Ishikawa (cell line): ENCODE results near the gene PDE1C.

ENCODE experiments used
- CEBPB ChIP-seq: IDR thresholded peaks from 2 replicates; pipeline ENCODE4 v1.6.1; 2012
- CREB1 ChIP-seq: IDR thresholded peaks from 2 replicates; pipeline ENCODE4 v1.6.1; 2012; ENCODE audit warnings: low read depth
- EGR1 ChIP-seq: IDR thresholded peaks from 2 replicates; pipeline ENCODE4 v1.6.1; 2012
- EP300 ChIP-seq: IDR thresholded peaks from 2 replicates; pipeline ENCODE4 v1.6.1; 2012; ENCODE audit warnings: borderline replicate concordance
- FOXM1 ChIP-seq: IDR thresholded peaks from 2 replicates; pipeline ENCODE4 v1.6.1; 2012; ENCODE audit warnings: low read depth, borderline replicate concordance
- MAX ChIP-seq: IDR thresholded peaks from 2 replicates; pipeline ENCODE4 v1.6.1; 2012
- NFIC ChIP-seq: IDR thresholded peaks from 2 replicates; pipeline ENCODE4 v1.6.1; 2012
- RAD21 ChIP-seq: IDR thresholded peaks from 2 replicates; pipeline ENCODE4 v1.6.1; 2012; ENCODE audit warnings: low read depth
- REST ChIP-seq: IDR thresholded peaks from 2 replicates; pipeline ENCODE4 v1.6.1; 2012; ENCODE audit warnings: low read depth, mild to moderate bottlenecking
- TAF1 ChIP-seq: IDR thresholded peaks from 2 replicates; pipeline ENCODE4 v1.6.1; 2012; ENCODE audit warnings: low read depth, mild to moderate bottlenecking
- TCF12 ChIP-seq: IDR thresholded peaks from 2 replicates; pipeline ENCODE4 v1.6.1; 2012; ENCODE audit warnings: low read depth
- TEAD4 ChIP-seq: IDR thresholded peaks from 2 replicates; pipeline ENCODE4 v1.6.1; 2012
- USF1 ChIP-seq: IDR thresholded peaks from 2 replicates; pipeline ENCODE4 v1.6.1; 2012
- YY1 ChIP-seq: IDR thresholded peaks from 2 replicates; pipeline ENCODE4 v1.6.1; 2012; ENCODE audit warnings: low read depth
- ZBTB7A ChIP-seq: IDR thresholded peaks from 2 replicates; pipeline ENCODE4 v1.6.1; 2012; ENCODE audit warnings: low read depth

The PDE1C gene

GRCh38 chr7:32026083-32026425 lies 44.2 kb downstream of the PDE1C start:
- TF ChIP-seq RAD21 (no peak), USF1 (no peak), MAX (no peak), EP300 (no peak), TAF1 (no peak), YY1 (no peak), NFIC (no peak)

- TF ChIP-seq FOXM1: no peak
- TF ChIP-seq REST: no peak
- no peak for TF ChIP-seq YY1
- no peak for TF ChIP-seq TEAD4
- TF ChIP-seq USF1: no peak
- no peak for TF ChIP-seq EP300
- no peak for TF ChIP-seq EGR1
- TF ChIP-seq MAX: no peak
- TF ChIP-seq CEBPB: no peak
- no peak for TF ChIP-seq RAD21
- no peak for TF ChIP-seq TAF1
- TF ChIP-seq NFIC: no peak
- no peak for TF ChIP-seq CREB1
- no peak for TF ChIP-seq TCF12
- no peak for TF ChIP-seq ZBTB7A
These were observed 44.7 kb downstream of the PDE1C start for GRCh38 chr7:32025381-32026082.

- no peak for TF ChIP-seq FOXM1
These were observed 46.8 kb downstream of the PDE1C start for GRCh38 chr7:32023376-32023775.

- TF ChIP-seq TEAD4: no peak
- TF ChIP-seq YY1: no peak
- TF ChIP-seq USF1: no peak
- TF ChIP-seq RAD21: no peak
- no peak for TF ChIP-seq FOXM1
- no peak for TF ChIP-seq EP300
- TF ChIP-seq TAF1: no peak
- TF ChIP-seq CEBPB: no peak
- TF ChIP-seq CREB1: no peak
- no peak for TF ChIP-seq MAX
These were observed 47.2 kb downstream of the PDE1C start for GRCh38 chr7:32022966-32023365.

- TF ChIP-seq TAF1: no peak
- TF ChIP-seq REST: no peak
- no peak for TF ChIP-seq MAX
- TF ChIP-seq CREB1: no peak
- TF ChIP-seq USF1: no peak
- no peak for TF ChIP-seq EP300
These were observed 49.6 kb downstream of the PDE1C start for GRCh38 chr7:32020551-32021159.
